ENCODE measurements around the gene SLC27A6. TPM values are rescaled to one million over a fixed set of nuclear protein-coding genes. Genes with fewer than 3 reads are reported as not detected.

The SLC27A6 gene
- total and polyA plus RNA-seq, 10 of the 15 experiments (the other 5 are each of a cell fraction or from before 2014, with no cell fraction given): not detected

DNA sequence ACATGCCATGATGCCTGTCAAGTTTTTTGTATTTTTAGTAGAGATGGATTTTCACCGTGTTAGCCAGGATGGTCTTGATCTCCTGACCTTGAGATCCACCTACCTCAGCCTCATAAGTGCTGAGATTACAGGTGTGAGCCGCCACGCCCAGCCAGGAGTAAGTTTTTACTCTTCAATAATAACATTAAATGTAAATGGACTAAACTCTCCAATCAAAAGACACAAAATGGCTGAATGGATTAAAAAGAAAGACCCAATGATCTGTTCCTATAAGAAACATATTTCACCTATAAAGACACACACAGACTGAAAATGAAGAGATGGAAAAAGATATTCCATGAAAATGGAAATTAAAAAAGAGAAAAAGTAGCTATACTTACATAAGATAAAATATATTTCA is 92.0 kb downstream of the SLC27A6 start:
- Histone ChIP-seq H2AFZ (ENCODE audit: control insufficient read depth, low read depth, low read length) (no peak overlapping the region), H3K4me3 (no peak overlapping the region), H3K27ac (ENCODE audit: control insufficient read depth, insufficient read depth) (no peak overlapping the region), H3K36me3 (ENCODE audit: control insufficient read depth in 2 of 2, insufficient read depth in 2 of 2, low read length in 1 of 2) (no peaks in the 10 kb centered on the region), H3K4me1 (ENCODE audit: control insufficient read depth, insufficient read depth, low read length) (no peaks in the 10 kb centered on the region), H3K9ac (ENCODE audit: control insufficient read depth, insufficient read depth, low read length) (no peak overlapping the region), H4K20me1 (ENCODE audit: control insufficient read depth, insufficient read depth) (no peaks in the 10 kb centered on the region), H3K4me2 (ENCODE audit: control insufficient read depth, insufficient read depth) (no peak overlapping the region), H3K9me3 (replicated peaks; ENCODE audit: control insufficient read depth, insufficient read depth, low read length) (no peaks in the 10 kb centered on the region), H3K79me2 (ENCODE audit: control insufficient read depth, insufficient read depth, low read length) (no peaks in the 10 kb centered on the region), H3K27me3 (replicated peaks in 1 of 2; ENCODE audit: control insufficient read depth in 2 of 2, insufficient read depth in 2 of 2, low read length in 1 of 2) (no peaks in the 10 kb centered on the region)
- intact Hi-C loops (cut with micrococcal nuclease; ENCODE audit: unreplicated experiment) (no loop called here), in situ Hi-C loops (cut with MboI) (no loop called here)
- DNase-seq (ENCODE audit: low read depth, low spot score) (no peak), ATAC-seq (no peak), FAIRE-seq (no peak)
- CTCF ChIA-PET: no interaction called here
- POLR2A ChIA-PET: no interaction called here
- RAD21 ChIA-PET (ENCODE audit: unreplicated experiment): no interaction called here
- no TSS peak for BruUV-seq (replicated peaks)
- SMC1A ChIA-PET (ENCODE audit: uncharacterized antibody, unreplicated experiment): no interaction called here
- WGBS (ENCODE audit: insufficient coverage, insufficient replicate concordance, low lambda C conversion rate, missing lambda C conversion rate): 8% methylated on average over 3 of the region's 3 CpGs
- TF ChIP-seq HCFC1 (IDR thresholded peaks at IDR 0.05; ENCODE audit: low read length): no peak
- no peak for TF ChIP-seq KDM1A (IDR thresholded peaks at IDR 0.05; ENCODE audit: borderline replicate concordance)
- TF ChIP-seq PML (IDR thresholded peaks at IDR 0.05; ENCODE audit: low read length): no peak
- no peak for TF ChIP-seq NFYA (IDR thresholded peaks at IDR 0.05; ENCODE audit: borderline replicate concordance, low read depth, low read length)

DNA sequence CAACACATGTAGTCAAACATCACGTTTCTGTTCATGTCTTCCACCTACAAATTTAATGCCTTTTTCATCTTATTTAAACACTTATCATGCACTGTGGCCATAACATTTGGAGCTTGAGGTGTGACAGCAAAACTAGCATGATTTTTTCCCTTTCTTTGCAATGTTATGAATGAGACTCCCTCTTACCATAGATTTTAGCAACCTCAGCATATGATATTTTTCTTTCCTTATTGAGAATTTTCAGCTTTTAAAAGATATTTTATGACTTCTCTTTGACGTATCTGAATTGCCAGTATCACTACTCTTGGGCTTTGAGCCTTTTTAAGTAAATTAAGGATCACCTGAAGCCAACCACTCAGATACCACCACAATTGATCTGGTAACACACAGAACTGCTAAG is 96.6 kb downstream of the SLC27A6 start:
- Histone ChIP-seq H3K4me2 (ENCODE audit: control insufficient read depth, insufficient read depth) (no peak overlapping the region), H3K4me3 (no peak overlapping the region), H2AFZ (ENCODE audit: control insufficient read depth, low read depth, low read length) (no peak overlapping the region), H3K27me3 (replicated peaks in 1 of 2; ENCODE audit: control insufficient read depth in 2 of 2, insufficient read depth in 2 of 2, low read length in 1 of 2) (no peaks in the 10 kb centered on the region), H3K36me3 (ENCODE audit: control insufficient read depth in 2 of 2, insufficient read depth in 2 of 2, low read length in 1 of 2) (no peaks in the 10 kb centered on the region), H3K27ac (ENCODE audit: control insufficient read depth, insufficient read depth) (no peak overlapping the region), H3K79me2 (ENCODE audit: control insufficient read depth, insufficient read depth, low read length) (no peaks in the 10 kb centered on the region), H3K9ac (ENCODE audit: control insufficient read depth, insufficient read depth, low read length) (no peak overlapping the region), H3K9me3 (replicated peaks; ENCODE audit: control insufficient read depth, insufficient read depth, low read length) (no peaks in the 10 kb centered on the region), H4K20me1 (ENCODE audit: control insufficient read depth, insufficient read depth) (no peaks in the 10 kb centered on the region), H3K4me1 (ENCODE audit: control insufficient read depth, insufficient read depth, low read length) (no peaks in the 10 kb centered on the region)
- ATAC-seq (no peak), FAIRE-seq (no peak), DNase-seq (ENCODE audit: low read depth, low spot score) (no peak)
- BruUV-seq (replicated peaks): no TSS peak
- ChIA-PET SMC1A (ENCODE audit: uncharacterized antibody, unreplicated experiment) (no interaction called here), CTCF (no interaction called here), POLR2A (no interaction called here), RAD21 (ENCODE audit: unreplicated experiment) (no interaction called here)
- 0% methylated on average over 2 of the region's 2 CpGs for WGBS (ENCODE audit: insufficient coverage, insufficient replicate concordance, low lambda C conversion rate, missing lambda C conversion rate)
- in situ Hi-C loops (cut with MboI) (no loop called here), intact Hi-C loops (cut with micrococcal nuclease; ENCODE audit: unreplicated experiment) (no loop called here)
- TF ChIP-seq TAF1 (IDR thresholded peaks at IDR 0.05; ENCODE audit: borderline replicate concordance, low read depth, low read length) (no peak), CHD4 (IDR thresholded peaks at IDR 0.05) (no peak), DPF2 (IDR thresholded peaks at IDR 0.05) (no peak), TCF3 (IDR thresholded peaks at IDR 0.05; ENCODE audit: borderline replicate concordance, insufficient read depth, low read depth, low read length) (no peak), NFIC (IDR thresholded peaks at IDR 0.05; ENCODE audit: low read depth, low read length) (no peak), KLF5 (IDR thresholded peaks at IDR 0.05; ENCODE audit: partially characterized antibody) (no peak)
- TF ChIP-seq, protein P1, sequence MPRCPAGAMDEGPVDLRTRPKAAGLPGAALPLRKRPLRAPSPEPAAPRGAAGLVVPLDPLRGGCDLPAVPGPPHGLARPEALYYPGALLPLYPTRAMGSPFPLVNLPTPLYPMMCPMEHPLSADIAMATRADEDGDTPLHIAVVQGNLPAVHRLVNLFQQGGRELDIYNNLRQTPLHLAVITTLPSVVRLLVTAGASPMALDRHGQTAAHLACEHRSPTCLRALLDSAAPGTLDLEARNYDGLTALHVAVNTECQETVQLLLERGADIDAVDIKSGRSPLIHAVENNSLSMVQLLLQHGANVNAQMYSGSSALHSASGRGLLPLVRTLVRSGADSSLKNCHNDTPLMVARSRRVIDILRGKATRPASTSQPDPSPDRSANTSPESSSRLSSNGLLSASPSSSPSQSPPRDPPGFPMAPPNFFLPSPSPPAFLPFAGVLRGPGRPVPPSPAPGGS (IDR thresholded peaks at IDR 0.05; ENCODE audit: borderline replicate concordance, insufficient read depth, low read depth, low read length, poor library complexity, severe bottlenecking): no peak
- TF ChIP-seq, protein P2, sequence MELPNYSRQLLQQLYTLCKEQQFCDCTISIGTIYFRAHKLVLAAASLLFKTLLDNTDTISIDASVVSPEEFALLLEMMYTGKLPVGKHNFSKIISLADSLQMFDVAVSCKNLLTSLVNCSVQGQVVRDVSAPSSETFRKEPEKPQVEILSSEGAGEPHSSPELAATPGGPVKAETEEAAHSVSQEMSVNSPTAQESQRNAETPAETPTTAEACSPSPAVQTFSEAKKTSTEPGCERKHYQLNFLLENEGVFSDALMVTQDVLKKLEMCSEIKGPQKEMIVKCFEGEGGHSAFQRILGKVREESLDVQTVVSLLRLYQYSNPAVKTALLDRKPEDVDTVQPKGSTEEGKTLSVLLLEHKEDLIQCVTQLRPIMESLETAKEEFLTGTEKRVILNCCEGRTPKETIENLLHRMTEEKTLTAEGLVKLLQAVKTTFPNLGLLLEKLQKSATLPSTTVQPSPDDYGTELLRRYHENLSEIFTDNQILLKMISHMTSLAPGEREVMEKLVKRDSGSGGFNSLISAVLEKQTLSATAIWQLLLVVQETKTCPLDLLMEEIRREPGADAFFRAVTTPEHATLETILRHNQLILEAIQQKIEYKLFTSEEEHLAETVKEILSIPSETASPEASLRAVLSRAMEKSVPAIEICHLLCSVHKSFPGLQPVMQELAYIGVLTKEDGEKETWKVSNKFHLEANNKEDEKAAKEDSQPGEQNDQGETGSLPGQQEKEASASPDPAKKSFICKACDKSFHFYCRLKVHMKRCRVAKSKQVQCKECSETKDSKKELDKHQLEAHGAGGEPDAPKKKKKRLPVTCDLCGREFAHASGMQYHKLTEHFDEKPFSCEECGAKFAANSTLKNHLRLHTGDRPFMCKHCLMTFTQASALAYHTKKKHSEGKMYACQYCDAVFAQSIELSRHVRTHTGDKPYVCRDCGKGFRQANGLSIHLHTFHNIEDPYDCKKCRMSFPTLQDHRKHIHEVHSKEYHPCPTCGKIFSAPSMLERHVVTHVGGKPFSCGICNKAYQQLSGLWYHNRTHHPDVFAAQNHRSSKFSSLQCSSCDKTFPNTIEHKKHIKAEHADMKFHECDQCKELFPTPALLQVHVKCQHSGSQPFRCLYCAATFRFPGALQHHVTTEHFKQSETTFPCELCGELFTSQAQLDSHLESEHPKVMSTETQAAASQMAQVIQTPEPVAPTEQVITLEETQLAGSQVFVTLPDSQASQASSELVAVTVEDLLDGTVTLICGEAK (IDR thresholded peaks at IDR 0.05; ENCODE audit: borderline replicate concordance): no peak
- TF ChIP-seq, protein P3, sequence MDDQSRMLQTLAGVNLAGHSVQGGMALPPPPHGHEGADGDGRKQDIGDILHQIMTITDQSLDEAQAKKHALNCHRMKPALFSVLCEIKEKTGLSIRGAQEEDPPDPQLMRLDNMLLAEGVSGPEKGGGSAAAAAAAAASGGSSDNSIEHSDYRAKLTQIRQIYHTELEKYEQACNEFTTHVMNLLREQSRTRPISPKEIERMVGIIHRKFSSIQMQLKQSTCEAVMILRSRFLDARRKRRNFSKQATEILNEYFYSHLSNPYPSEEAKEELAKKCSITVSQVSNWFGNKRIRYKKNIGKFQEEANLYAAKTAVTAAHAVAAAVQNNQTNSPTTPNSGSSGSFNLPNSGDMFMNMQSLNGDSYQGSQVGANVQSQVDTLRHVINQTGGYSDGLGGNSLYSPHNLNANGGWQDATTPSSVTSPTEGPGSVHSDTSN (IDR thresholded peaks at IDR 0.05; ENCODE audit: insufficient replicate concordance, low read depth, low read length): no peak
